Transverse colon (tissue), 4 donors: ENCODE results near the gene S100A5. TPM values are rescaled to one million over a fixed set of nuclear protein-coding genes. Genes with fewer than 3 reads are reported as not detected.
A peak's percentile ranks its signal among the peaks of the same experiment; 100 is the strongest.

Source experiments
- DNase-seq: peaks from one replicate; pipeline ENCODE4 v3.0.0-alpha.2; 2019
- H3K27ac ChIP-seq, 4 donors: fragments of 200-600 bp; sonication (generic); 2 replicates each; pipeline ENCODE4 v1.5.1; 2016 to 2018; ENCODE audit warnings: inconsistent platforms in 4 of 4
- H3K27me3 ChIP-seq: fragments of 200-600 bp; sonication (generic); 2 replicates; pipeline ENCODE4 v1.5.1; 2017; ENCODE audit warnings: inconsistent platforms
- H3K36me3 ChIP-seq, 4 donors: fragments of 200-600 bp; sonication (generic); 2 replicates each; pipeline ENCODE4 v1.5.1; 2017 to 2019; ENCODE audit warnings: inconsistent platforms in 4 of 4
- H3K4me1 ChIP-seq, 4 donors: fragments of 200-600 bp; sonication (generic); 2 replicates each; pipeline ENCODE4 v1.5.1; 2017 to 2020; ENCODE audit warnings: inconsistent platforms in 4 of 4
- H3K4me3 ChIP-seq, 4 donors: fragments of 200-600 bp; sonication (generic); 1 replicate in 1 of 4; 2 replicates in 3 of 4; pipeline versions ENCODE4 v1.5.1 to v1.6.1; 2017 to 2019; ENCODE audit warnings: inconsistent platforms in 4 of 4
- H3K9me3 ChIP-seq, 2 donors: fragments of 200-600 bp; sonication (generic); 2 replicates each; pipeline ENCODE4 v1.5.1; 2017 to 2019; ENCODE audit warnings: inconsistent platforms in 2 of 2
- EP300 ChIP-seq: sonication (generic); formaldehyde crosslinking; IDR thresholded peaks from one replicate; pipeline ENCODE4 v1.6.1; 2017; ENCODE audit warnings: antibody characterized with exemption, low read depth
- POLR2A ChIP-seq: fragments of 450-650 bp; IDR thresholded peaks from one replicate; pipeline ENCODE4 v1.6.1; 2016; ENCODE audit warnings: antibody characterized with exemption, mild to moderate bottlenecking, moderate library complexity
- POLR2AphosphoS5 ChIP-seq, 3 donors: sonication (generic); formaldehyde crosslinking; IDR thresholded peaks; one replicate each; pipeline ENCODE4 v1.6.1; 2016; ENCODE audit warnings: antibody characterized with exemption in 3 of 3
- WGBS, 2 donors: methylation state at CpG; one replicate each; pipeline ENCODE4 v1.1.5; 2018; ENCODE audit warnings: low coverage in 1 of 2; 5-methylcytosine and 5-hydroxymethylcytosine counted together
- in situ Hi-C, 4 donors: fragments of 200-750 bp; cut with MboI; loops; one replicate each; pipeline versions ENCODE4 v1.15.0 to v1.15.1; 2017; ENCODE audit warnings: low sequenced_read_pairs in 3 of 4, low pct_ligation_motif_present in 1 of 4, low pct_unique_long_range_greater_than_20kb in 1 of 4
- intact Hi-C: fragments of 100-400 bp; cut with DNase I; formaldehyde crosslinking; loops from one replicate; pipeline ENCODE4 v1.15.1; 2023; ENCODE audit warnings: low total_unique reads
- total RNA-seq, 4 donors: library from RNA; depleted of rRNA; stranded (reverse); fragments of >200 nt; gene quantifications; one replicate each; pipeline ENCODE4 v1.1.0, GENCODE V29; 2016
- TF ChIP-seq, protein P1 (sequence below), 5 experiments: fragments of 200-600 bp in 3 of 5; fragments of 450-650 bp in 2 of 5; sonication (generic) in 3 of 5; IDR thresholded peaks; 1 replicate in 2 of 5; 2 replicates in 3 of 5; pipeline ENCODE4 v1.5.1; 2016 to 2017; ENCODE audit warnings: antibody characterized with exemption in 5 of 5, inconsistent platforms in 3 of 5, mild to moderate bottlenecking in 2 of 5, moderate library complexity in 1 of 5

The S100A5 gene
- total RNA-seq, 4 donors from 2014 or later = not detected

DNA sequence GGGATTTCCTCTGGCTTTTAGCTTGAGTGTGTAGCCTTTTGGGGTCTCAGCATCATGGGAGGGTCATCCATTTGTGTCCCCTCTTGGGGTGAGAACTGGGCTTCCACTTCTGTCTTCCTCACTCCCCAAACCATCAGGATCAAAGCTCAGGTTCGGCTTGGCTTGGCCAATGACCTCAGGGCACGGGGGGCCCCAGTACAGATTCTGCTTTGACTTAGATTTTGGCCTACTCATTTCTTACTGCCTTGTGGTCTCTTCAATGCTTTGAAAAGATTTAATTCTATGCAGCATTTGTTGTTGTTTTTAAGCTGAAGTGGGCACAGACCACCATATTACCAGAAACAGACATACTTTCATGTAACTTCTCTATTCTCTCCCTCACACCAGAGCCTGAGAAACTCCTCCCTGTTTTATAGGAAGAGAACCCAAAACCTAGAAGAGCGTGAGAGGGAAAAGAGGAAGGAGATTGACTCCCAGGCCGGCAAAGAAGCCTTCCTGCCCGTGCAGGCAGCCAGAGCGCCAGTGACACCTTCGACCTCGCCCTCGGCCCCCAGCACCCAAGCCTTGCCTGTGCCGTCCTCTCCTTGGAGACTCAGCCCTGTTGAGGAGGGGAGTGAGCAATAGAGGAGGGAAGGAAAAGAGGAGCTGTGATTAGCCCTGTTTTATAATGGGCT is 10.2 kb upstream of the S100A5 start:
- 68 to 82% methylated on average over 9 to 10 of the region's 10 CpGs for WGBS, 2 donors
- Histone ChIP-seq H3K36me3 (no peaks in the 10 kb centered on the region), H3K4me1 (peaks cover 25 to 42% (median 30%) of the 10 kb centered on the region in 4 donors), H3K9me3 (no peaks in the 10 kb centered on the region), H3K27ac (no peak overlapping the region), H3K27me3 (no peaks in the 10 kb centered on the region), H3K4me3 (no peak overlapping the region)
- in situ Hi-C loops (no loop called here), intact Hi-C loops (no loop called here)
- TF ChIP-seq, protein P1, sequence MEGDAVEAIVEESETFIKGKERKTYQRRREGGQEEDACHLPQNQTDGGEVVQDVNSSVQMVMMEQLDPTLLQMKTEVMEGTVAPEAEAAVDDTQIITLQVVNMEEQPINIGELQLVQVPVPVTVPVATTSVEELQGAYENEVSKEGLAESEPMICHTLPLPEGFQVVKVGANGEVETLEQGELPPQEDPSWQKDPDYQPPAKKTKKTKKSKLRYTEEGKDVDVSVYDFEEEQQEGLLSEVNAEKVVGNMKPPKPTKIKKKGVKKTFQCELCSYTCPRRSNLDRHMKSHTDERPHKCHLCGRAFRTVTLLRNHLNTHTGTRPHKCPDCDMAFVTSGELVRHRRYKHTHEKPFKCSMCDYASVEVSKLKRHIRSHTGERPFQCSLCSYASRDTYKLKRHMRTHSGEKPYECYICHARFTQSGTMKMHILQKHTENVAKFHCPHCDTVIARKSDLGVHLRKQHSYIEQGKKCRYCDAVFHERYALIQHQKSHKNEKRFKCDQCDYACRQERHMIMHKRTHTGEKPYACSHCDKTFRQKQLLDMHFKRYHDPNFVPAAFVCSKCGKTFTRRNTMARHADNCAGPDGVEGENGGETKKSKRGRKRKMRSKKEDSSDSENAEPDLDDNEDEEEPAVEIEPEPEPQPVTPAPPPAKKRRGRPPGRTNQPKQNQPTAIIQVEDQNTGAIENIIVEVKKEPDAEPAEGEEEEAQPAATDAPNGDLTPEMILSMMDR (IDR thresholded peaks at IDR 0.05) = no peak
- peak; percentile 8 for DNase-seq

DNA sequence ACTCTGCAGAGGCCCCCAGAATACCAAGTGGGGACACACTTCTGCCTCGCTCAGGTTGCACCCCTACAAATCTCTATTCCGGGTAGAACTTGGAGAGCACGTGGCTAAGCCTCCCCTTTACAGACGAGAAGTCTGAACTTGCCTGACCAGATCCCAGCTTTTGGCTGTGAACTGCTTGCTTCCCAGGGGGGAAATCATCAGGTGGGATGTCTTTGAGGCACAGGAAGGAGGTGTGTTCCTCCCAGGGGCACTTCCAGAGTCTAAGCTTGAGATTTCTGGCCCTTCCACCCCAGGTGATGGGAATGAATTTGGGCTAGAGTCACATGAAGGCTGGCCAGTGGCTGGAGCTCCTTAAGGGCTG is 9.6 kb upstream of the S100A5 start:
- Histone ChIP-seq H3K36me3 (no peaks in the 10 kb centered on the region), H3K27me3 (no peaks in the 10 kb centered on the region), H3K4me3 (no peak overlapping the region), H3K9me3 (no peaks in the 10 kb centered on the region), H3K4me1 (peaks cover 31 to 48% (median 36%) of the 10 kb centered on the region in 4 donors), H3K27ac (no peak overlapping the region)
- DNase-seq = no peak
- intact Hi-C loops = no loop called here
- 95% methylated on average over 4 of the region's 4 CpGs; no CpG with 5 or more reads in 1 of the 2 donors for WGBS, 2 donors
- TF ChIP-seq POLR2AphosphoS5 (IDR thresholded peaks at IDR 0.05) (no peak), EP300 (no peak), POLR2A (no peak)
- TF ChIP-seq, protein P1 (IDR thresholded peaks at IDR 0.05) = no peak
- in situ Hi-C loops = no loop called here

DNA sequence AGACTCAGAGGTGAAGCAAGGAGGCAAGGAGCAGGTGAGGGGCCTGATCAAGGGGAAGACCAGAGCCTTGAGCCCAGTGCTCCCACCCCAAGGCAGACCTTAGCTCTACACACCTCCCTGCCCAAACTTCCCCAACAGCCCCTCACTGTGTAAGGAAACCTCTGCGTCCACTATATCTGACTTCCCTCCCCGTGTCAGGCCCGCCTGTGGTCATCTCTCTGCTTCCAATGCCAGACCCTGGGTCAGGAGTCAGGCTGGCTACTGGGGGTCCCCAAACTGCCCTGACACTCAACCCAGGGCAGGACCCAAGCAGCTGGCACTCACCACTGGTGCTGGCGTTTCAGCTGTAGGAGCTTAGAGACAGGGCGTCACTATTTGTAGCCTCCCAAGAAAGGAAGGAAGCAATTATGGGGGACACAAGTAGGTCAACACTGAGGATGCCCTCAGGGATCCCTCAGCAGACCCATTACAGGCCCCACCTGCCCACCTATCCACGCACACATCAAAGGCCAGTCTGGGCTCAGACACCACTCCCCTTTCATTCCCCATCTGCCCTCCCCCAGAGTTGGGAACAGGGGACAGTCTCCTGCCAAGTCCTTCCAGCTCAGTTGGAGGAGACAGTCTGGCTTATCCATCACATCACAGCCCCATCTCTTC is 9.1 kb upstream of the S100A5 start:
- H3K4me1 ChIP-seq = peaks cover 34 to 53% (median 40%) of the 10 kb centered on the region in 4 donors
- no peaks in the 10 kb centered on the region for H3K27me3 ChIP-seq
- TF ChIP-seq EP300 (no peak), POLR2AphosphoS5 (IDR thresholded peaks at IDR 0.05) (no peak), POLR2A (no peak)
- TF ChIP-seq, protein P1 (IDR thresholded peaks at IDR 0.05) = no peak
- intact Hi-C loops = loop anchor here (1.0 kb wide), 1 partner anchor 42 kb away; no protein-coding TSS in a partner anchor
- H3K27ac ChIP-seq = peak overlapping the region; percentile 6 to 60 (median 57)
- WGBS, 2 donors = 88% methylated on average over 6 of the region's 6 CpGs; no CpG with 5 or more reads in 1 of the 2 donors
- H3K9me3 ChIP-seq = no peaks in the 10 kb centered on the region
- DNase-seq = peak; percentile 5
- in situ Hi-C loops = loop anchor here in 1 of 4 donors (25.0 kb wide), 1 partner anchor 437 kb away; the partner anchor contains the start of genes JTB, RAB13 and RPS27
- H3K36me3 ChIP-seq = no peaks in the 10 kb centered on the region
- no peak overlapping the region for H3K4me3 ChIP-seq
